Occipital lobe (tissue), 2 donors: ENCODE measurements around the gene UMAD1. TPM values are rescaled to one million over a fixed set of nuclear protein-coding genes. Genes with fewer than 3 reads are reported as not detected.
A peak's percentile ranks its signal among the peaks of the same experiment; 100 is the strongest.

Experiments used
- DNase-seq: peaks from one replicate; lab custom pipeline; 2025; lab: John Stamatoyannopoulos, UW
- total RNA-seq: library from RNA; depleted of rRNA; stranded (reverse); fragments of >200 nt; gene quantifications from one replicate; pipeline ENCODE4 v1.2.3, GENCODE V29; 2014

Gene UMAD1
- 10.9 TPM for total RNA-seq

GRCh38 chr7:7640221-7641128 lies at the start of gene UMAD1:
Gene UMAD1, plus strand, starts transcription at chr7:7640752. Its CDS starts 32,620 bp downstream, at chr7:7673372.
- DNase-seq, result peak; percentile 99

DNA sequence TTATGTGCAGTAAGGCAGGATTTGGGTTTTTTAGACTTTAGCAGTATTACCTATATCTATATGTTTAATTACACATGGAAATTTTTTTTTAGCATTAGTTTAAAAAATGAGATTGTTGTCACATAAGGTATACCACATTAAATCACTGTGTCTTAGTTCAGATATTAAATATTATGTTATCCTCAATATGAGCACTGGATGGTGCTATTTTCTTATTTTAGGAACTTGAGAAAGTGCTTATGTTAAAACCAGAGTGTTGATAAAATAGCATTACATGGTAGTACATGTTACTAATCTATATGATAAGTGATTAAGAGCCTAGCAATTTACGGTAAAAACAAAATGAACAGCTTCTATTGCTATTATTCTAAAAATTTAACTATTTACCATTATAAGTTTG lies 45.1 kb upstream of the UMAD1 start:
- no peak for DNase-seq

- no peak for DNase-seq
These were observed 44.4 kb upstream of the UMAD1 start for GRCh38 chr7:7596176-7596575.

GRCh38 chr7:7607010-7607409 lies 33.5 kb upstream of the UMAD1 start:
- no peak for DNase-seq

DNA sequence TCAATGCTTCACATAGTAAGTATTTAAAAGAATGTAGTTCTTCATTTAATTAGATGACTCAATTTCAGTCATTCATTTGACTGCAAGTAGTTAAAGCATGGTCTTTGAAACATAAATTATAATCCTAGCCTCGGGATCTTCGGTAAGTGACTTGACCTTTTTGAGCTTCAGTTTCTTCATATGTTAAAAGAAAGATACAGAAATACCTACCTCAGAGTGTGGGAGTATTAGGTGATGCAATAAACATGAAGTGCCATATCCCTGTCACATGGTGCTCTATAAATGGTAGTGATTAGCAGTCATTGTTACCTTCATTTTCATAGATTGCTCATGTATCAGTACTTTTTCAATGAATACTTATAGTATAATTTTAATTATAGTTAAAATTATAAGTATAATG lies 31.2 kb upstream of the UMAD1 start:
- no peak for DNase-seq

DNA sequence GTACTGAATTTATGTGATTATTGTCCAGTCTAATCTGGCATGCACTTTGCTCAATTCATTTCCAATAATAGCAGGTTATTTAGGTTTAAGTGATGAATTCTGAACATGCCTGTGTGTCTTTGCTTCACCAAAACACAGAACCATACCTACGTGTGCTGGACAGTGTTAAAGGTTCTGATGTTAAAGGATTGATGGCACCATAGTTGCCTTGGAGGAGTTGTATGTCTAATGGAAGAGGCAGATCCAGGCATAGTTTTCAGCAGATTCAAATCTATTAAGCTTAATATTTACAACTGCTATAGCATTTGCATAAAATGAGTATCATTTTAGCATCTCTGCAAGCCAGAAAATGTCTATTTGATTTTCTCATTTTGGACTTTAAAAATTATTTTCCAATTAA lies 28.0 kb upstream of the UMAD1 start:
- DNase-seq, result no peak

- no peak for DNase-seq
These were observed 27.3 kb upstream of the UMAD1 start for GRCh38 chr7:7613210-7613609.

- DNase-seq, result no peak
These were observed 26.4 kb upstream of the UMAD1 start for GRCh38 chr7:7614018-7614741.

DNA sequence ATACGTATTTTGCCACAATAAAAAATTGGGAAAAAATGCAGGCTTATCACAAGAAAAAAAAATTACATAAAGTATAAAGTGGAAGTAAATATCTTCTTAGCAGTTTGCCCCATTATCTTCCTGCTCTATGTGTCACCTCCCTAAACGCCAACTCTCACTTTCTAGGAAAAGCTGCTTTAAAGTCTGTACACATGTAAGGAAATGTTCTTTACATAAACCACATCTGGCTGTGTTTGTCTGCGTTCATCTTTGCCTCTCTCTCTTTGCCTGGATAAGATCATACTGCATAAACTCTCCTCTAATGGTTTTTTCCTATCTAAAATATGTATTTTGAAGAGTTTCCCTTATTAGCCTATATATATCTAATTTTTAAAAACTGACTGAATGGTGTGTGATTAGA lies 23.0 kb upstream of the UMAD1 start:
- no peak for DNase-seq

GRCh38 chr7:7618410-7618809 lies 22.1 kb upstream of the UMAD1 start:
- no peak for DNase-seq

- DNase-seq, result no peak
These were observed 20.3 kb upstream of the UMAD1 start for GRCh38 chr7:7620236-7620635.

GRCh38 chr7:7620644-7621210 lies 19.8 kb upstream of the UMAD1 start:
- DNase-seq, result no peak

DNA sequence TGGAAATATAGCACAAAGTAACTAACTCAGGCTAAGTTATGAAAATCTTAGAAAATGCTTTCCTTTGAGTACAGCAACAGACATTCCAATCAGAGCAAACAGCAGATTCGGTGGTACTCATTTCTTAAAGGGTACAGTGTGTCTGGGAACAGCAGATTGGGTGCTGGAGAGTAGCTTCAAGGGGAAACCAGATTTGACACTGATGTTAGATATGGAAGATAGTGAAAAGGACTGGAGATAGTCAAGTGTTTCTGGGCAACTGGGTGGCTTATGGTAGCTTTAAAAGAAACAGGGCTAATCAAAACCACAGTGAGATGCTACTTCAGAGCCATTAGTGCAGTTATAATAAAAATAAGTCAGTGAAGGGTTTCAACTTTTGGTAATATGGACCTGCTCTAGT lies 12.1 kb upstream of the UMAD1 start:
- no peak for DNase-seq

GRCh38 chr7:7630626-7631329 lies 9.8 kb upstream of the UMAD1 start:
- DNase-seq, result no peak

GRCh38 chr7:7639421-7639820 lies 1.1 kb upstream of the UMAD1 start:
- DNase-seq, result no peak

DNA sequence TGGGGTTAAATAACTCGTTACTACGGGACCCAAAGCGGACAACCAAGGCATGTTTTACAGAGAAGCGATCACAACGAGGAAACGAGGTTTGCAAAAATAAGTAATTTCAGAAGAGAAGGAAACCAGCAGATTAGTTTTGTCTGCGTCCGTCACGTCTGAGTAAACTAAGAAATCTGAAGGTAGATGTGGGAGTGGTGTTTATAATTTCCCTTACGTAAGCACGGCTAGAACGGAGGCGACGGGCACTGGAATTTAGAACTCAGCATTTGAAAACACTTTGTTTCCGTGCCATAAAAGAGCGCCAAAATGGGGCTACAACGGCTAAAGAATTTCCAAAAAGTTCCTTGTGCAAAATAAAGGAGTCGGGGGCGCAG lies 718 bp upstream of the UMAD1 start:
- DNase-seq, result no peak

DNA sequence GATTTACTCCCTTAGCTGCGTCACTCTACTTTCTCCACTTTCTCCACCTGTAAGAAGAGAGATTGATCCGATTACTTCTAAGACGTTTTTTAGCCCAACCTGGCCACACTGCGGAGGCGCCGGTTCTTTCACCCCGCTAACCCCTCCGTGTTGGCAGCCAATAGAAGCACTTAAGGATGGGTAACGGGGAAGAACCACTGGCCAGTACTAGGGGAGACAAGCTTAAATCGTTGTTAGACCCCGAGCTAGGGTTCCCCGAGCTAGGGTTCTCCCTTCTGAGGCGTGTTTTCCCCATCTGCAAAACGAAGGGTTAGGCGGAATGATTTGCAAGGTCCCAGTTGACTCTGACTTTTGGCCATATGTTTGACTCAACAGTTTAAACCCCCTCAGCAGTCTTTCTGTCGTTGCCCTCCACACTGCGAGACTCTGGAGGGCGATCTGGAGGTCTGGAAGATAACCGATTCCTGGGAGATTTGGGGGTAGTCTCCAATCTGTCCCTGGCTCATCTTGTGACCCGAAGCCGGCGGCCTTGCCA lies 644 bp downstream of the UMAD1 start:
- no peak for DNase-seq

DNA sequence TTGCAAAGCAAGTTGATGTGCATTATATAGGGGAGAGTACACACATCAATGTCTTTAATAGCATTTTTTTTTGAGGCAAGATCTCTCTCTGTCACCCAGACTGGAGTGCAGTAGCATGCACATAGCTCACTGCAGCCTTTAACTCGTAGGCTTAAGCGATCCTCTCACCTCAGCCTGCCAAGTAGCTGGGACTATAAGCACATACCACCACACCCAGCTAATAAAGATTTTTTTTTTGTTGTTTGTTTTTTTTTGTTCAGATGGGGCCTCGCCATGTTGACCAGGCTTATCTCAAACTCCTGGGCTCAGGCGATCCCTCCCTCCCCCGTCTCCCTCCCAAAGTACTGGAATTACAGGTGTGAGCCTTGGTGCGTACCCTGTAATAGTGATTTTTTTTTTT lies 1.5 kb downstream of the UMAD1 start:
- no peak for DNase-seq

GRCh38 chr7:7647495-7648036 lies 7.0 kb downstream of the UMAD1 start:
- no peak for DNase-seq

DNA sequence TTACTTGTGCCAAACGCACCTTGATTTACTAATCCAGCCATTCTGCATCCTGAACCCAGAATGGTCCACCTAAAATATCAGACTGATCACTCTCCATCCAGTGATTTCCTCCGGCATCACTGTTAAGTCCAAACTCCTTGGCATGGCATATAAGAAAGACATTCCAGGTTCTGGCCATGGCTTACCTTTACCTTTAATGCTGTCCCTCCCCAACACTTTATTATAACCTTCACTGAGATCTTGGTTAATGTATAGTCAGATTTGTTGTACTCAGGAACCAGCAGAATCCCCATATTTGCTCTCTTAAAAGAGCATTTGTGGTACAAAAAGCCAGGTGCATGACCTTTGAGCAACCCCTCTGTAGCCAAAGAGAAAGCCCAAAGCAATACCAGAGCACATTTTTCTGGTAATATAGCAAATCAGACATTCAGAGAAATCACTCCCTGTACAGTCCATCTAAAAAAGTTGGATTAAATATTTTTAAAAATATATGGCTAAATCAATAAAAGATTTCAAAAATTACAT lies 10.2 kb downstream of the UMAD1 start:
- no peak for DNase-seq

- no peak for DNase-seq
These were observed 10.9 kb downstream of the UMAD1 start for GRCh38 chr7:7651479-7651878.
